Stomach (tissue), 9 donors: ENCODE results near the gene EEFSEC. TPM values are rescaled to one million over a fixed set of nuclear protein-coding genes. Genes with fewer than 3 reads are reported as not detected.

ENCODE experiments used
- DNase-seq, 2 donors: peaks; one replicate each; pipeline versions ENCODE4 v3.0.0 to v3.0.0-alpha.2; 2013 to 2019
- H3K27ac ChIP-seq, 5 donors: fragments of 200-600 bp in 4 of 5; sonication (generic) in 4 of 5; one replicate each; pipeline ENCODE4 v1.5.1; 2013 to 2019; ENCODE audit warnings: mild to moderate bottlenecking in 1 of 5, moderate library complexity in 1 of 5
- H3K27me3 ChIP-seq, 3 donors: fragments of 200-600 bp; sonication (generic); one replicate each; pipeline ENCODE4 v1.5.1; 2017 to 2019; ENCODE audit warnings: mixed run types in 1 of 3
- H3K36me3 ChIP-seq, 4 donors: fragments of 200-600 bp; sonication (generic); 1 replicate in 3 of 4; 2 replicates in 1 of 4; pipeline ENCODE4 v1.5.1; 2016 to 2019
- H3K4me1 ChIP-seq, 4 donors: fragments of 200-600 bp; sonication (generic); one replicate each; pipeline ENCODE4 v1.5.1; 2016 to 2019
- H3K4me3 ChIP-seq, 4 donors: fragments of 200-600 bp; sonication (generic) in 3 of 4; one replicate each; pipeline ENCODE4 v1.5.1; 2016 to 2019; ENCODE audit warnings: mild to moderate bottlenecking in 1 of 4
- H3K9me3 ChIP-seq, 4 donors: fragments of 200-600 bp; sonication (generic); one replicate each; pipeline ENCODE4 v1.5.1; 2016 to 2019
- CTCF ChIP-seq, 7 experiments: fragments of 450-650 bp in 4 of 7; fragments of 200-600 bp in 3 of 7; sonication (generic) in 3 of 7; IDR thresholded peaks; one replicate each; pipeline ENCODE4 v1.5.1; 2016 to 2019; ENCODE audit warnings: antibody characterized with exemption in 7 of 7, control low read depth in 2 of 7, mild to moderate bottlenecking in 1 of 7
- EP300 ChIP-seq: sonication (generic); formaldehyde crosslinking; IDR thresholded peaks from one replicate; pipeline ENCODE4 v1.6.1; 2017; ENCODE audit warnings: antibody characterized with exemption
- POLR2A ChIP-seq, 4 donors: fragments of 450-650 bp; IDR thresholded peaks; one replicate each; pipeline ENCODE4 v1.6.1; 2016; ENCODE audit warnings: antibody characterized with exemption in 4 of 4, control low read depth in 2 of 4, mild to moderate bottlenecking in 1 of 4, moderate library complexity in 1 of 4
- POLR2AphosphoS5 ChIP-seq, 3 donors: sonication (generic); formaldehyde crosslinking; IDR thresholded peaks; one replicate each; pipeline ENCODE4 v1.6.1; 2016; ENCODE audit warnings: antibody characterized with exemption in 3 of 3
- WGBS, 5 donors: extraction: QIAGEN DNeasy Blood & Tissue Kit in 3 of 5; methylation state at CpG; one replicate each; pipeline versions ENCODE4 v1.1.5 to v1.1.7; 2013 to 2018; 5-methylcytosine and 5-hydroxymethylcytosine counted together
- intact Hi-C: fragments of 100-400 bp; cut with DNase I; formaldehyde crosslinking; loops from one replicate; pipeline ENCODE4 v1.15.1; 2023; ENCODE audit warnings: low total_unique reads
- polyA plus RNA-seq, 3 donors: library from polyadenylated mRNA; stranded (reverse); fragments of 200-250 nt; gene quantifications; one replicate each; pipeline ENCODE4 v1.2.3, GENCODE V29; 2013
- total RNA-seq, 5 donors: library from RNA; depleted of rRNA; stranded (reverse); fragments of >200 nt; gene quantifications; one replicate each; pipeline versions ENCODE4 v1.1.0 to v1.2.3, GENCODE V29; 2014 to 2016
- donor health status: healthy with polysubstance abuse.
- donor health status: Bipolar disorder and iron deficiency.
- donor health status: healthy.

The EEFSEC gene
- total and polyA plus RNA-seq, 8 donors, result 5.0 to 39.1 (median 13.2) TPM

GRCh38 chr3:128421966-128422365, 268.7 kb downstream of the EEFSEC start:
- H3K27me3 ChIP-seq, result peaks cover 0 to 13% (median 4%) of the 10 kb centered on the region in 3 donors
- peaks cover 0 to 5% (median 2%) of the 10 kb centered on the region in 4 donors for H3K9me3 ChIP-seq
- WGBS, 5 donors, result 83 to 90% (median 88%) methylated on average over 7 of the region's 7 CpGs
- TF ChIP-seq CTCF (IDR thresholded peaks at IDR 0.05) (no peak), EP300 (no peak), POLR2A (IDR thresholded peaks at IDR 0.05) (no peak), POLR2AphosphoS5 (IDR thresholded peaks at IDR 0.05) (no peak)
- no peaks in the 10 kb centered on the region for H3K36me3 ChIP-seq
- H3K4me1 ChIP-seq, result peaks cover 4 to 12% (median 9%) of the 10 kb centered on the region in 4 donors
- H3K4me3 ChIP-seq, result no peak overlapping the region
- intact Hi-C loops, result no loop called here
- DNase-seq, result no peak
- H3K27ac ChIP-seq, result no peak overlapping the region

- intact Hi-C loops, result no loop called here
- no peaks in the 10 kb centered on the region for H3K36me3 ChIP-seq
Measured at GRCh38 chr3:128422762-128423524, 269.7 kb downstream of the EEFSEC start.

GRCh38 chr3:128423525-128424147, 270.4 kb downstream of the EEFSEC start:
- Histone ChIP-seq H3K27ac (no peak overlapping the region), H3K36me3 (no peaks in the 10 kb centered on the region), H3K9me3 (peaks cover 0 to 3% (median 1%) of the 10 kb centered on the region in 4 donors), H3K4me3 (no peak overlapping the region), H3K27me3 (peaks cover 0 to 28% (median 12%) of the 10 kb centered on the region in 3 donors), H3K4me1 (peaks cover 4 to 12% (median 9%) of the 10 kb centered on the region in 4 donors)
- TF ChIP-seq POLR2AphosphoS5 (IDR thresholded peaks at IDR 0.05), result no peak
- no peak for TF ChIP-seq POLR2A (IDR thresholded peaks at IDR 0.05)
- no peak for TF ChIP-seq EP300
- no peak for TF ChIP-seq CTCF (IDR thresholded peaks at IDR 0.05)
- 85 to 91% (median 88%) methylated on average over 7 of the region's 7 CpGs for whole genome bisulfite sequencing, 5 donors
- DNase-seq, result no peak
- intact Hi-C loops, result no loop called here

More at GRCh38 chr3:128422762-128423524, 269.7 kb downstream of the EEFSEC start:
- Histone ChIP-seq H3K4me3 (no peak overlapping the region), H3K27ac (no peak overlapping the region), H3K9me3 (peaks cover 0 to 5% (median 2%) of the 10 kb centered on the region in 4 donors), H3K4me1 (peaks cover 4 to 12% (median 9%) of the 10 kb centered on the region in 4 donors), H3K27me3 (peaks cover 0 to 21% (median 9%) of the 10 kb centered on the region in 3 donors)
- 88 to 95% (median 94%) methylated on average over 3 of the region's 3 CpGs for WGBS, 5 donors
- no peak for DNase-seq
- TF ChIP-seq EP300 (no peak), CTCF (IDR thresholded peaks at IDR 0.05) (no peak), POLR2A (IDR thresholded peaks at IDR 0.05) (no peak)

- WGBS, 5 donors, result 76 to 84% (median 84%) methylated on average over 14 of the region's 14 CpGs
- no peak for DNase-seq
- no peak overlapping the region for H3K27ac ChIP-seq
- no peaks in the 10 kb centered on the region for H3K36me3 ChIP-seq
- H3K4me3 ChIP-seq, result no peak overlapping the region
- TF ChIP-seq POLR2AphosphoS5 (IDR thresholded peaks at IDR 0.05) (no peak), CTCF (IDR thresholded peaks at IDR 0.05) (no peak), POLR2A (IDR thresholded peaks at IDR 0.05) (no peak), EP300 (no peak)
- H3K27me3 ChIP-seq, result peaks cover 0 to 37% (median 14%) of the 10 kb centered on the region in 3 donors
- no peaks in the 10 kb centered on the region for H3K9me3 ChIP-seq
- H3K4me1 ChIP-seq, result peaks cover 4 to 12% (median 9%) of the 10 kb centered on the region in 4 donors
- intact Hi-C loops, result loop anchor here (5.0 kb wide), 2 partner anchors 68 to 183 kb away; partner anchors contain the start of gene GATA2
Measured at GRCh38 chr3:128424508-128425069, 271.3 kb downstream of the EEFSEC start.
